NT2/D1 (cell line): ENCODE measurements around the gene TRIM25.

ENCODE experiments used
- DNase-seq: peaks from one replicate; pipeline ENCODE4 v3.0.0-alpha.2; 2011; ENCODE audit warnings: low read depth, low spot score
- H3K27me3 ChIP-seq: 2 replicates; pipeline ENCODE4 v1.6.0; 2011; ENCODE audit warnings: mild to moderate bottlenecking; ENCODE audit not compliant: insufficient read length, insufficient read depth
- H3K36me3 ChIP-seq: 2 replicates; pipeline ENCODE4 v1.6.1; 2011; ENCODE audit warnings: mild to moderate bottlenecking, low read length, mixed read lengths; ENCODE audit not compliant: insufficient read depth, insufficient read length
- H3K4me1 ChIP-seq: 2 replicates; pipeline ENCODE4 v1.5.1; 2011; ENCODE audit not compliant: insufficient read depth, insufficient read length
- H3K4me3 ChIP-seq: 2 replicates; pipeline ENCODE4 v1.5.1; 2011; ENCODE audit warnings: low read depth; ENCODE audit not compliant: insufficient read length
- H3K9ac ChIP-seq: 2 replicates; pipeline ENCODE4 v1.6.0; 2011; ENCODE audit warnings: low read depth; ENCODE audit not compliant: insufficient read length
- H3K9me3 ChIP-seq: 2 replicates; pipeline ENCODE4 v1.5.1; 2011; ENCODE audit warnings: mild to moderate bottlenecking, low read length; ENCODE audit not compliant: insufficient read depth
- SUZ12 ChIP-seq: IDR thresholded peaks from 2 replicates; pipeline ENCODE4 v1.6.1; 2011; ENCODE audit not compliant: insufficient read length, insufficient read depth; ENCODE audit errors: extremely low read depth
- YY1 ChIP-seq: IDR thresholded peaks from 2 replicates; pipeline ENCODE4 v1.6.1; 2011; ENCODE audit not compliant: insufficient read length, insufficient read depth
- ZNF274 ChIP-seq: IDR thresholded peaks from 2 replicates; pipeline ENCODE4 v1.6.1; 2011; ENCODE audit warnings: mild to moderate bottlenecking, low read depth, low read length

The TRIM25 gene

GRCh38 chr17:56884483-56885311 lies 29.2 kb downstream of the TRIM25 start:
- Histone ChIP-seq H3K27me3 (no peaks in the 10 kb centered on the region), H3K36me3 (no peaks in the 10 kb centered on the region), H3K9ac (no peak overlapping the region), H3K4me1 (no peaks in the 10 kb centered on the region), H3K4me3 (no peak overlapping the region), H3K9me3 (peaks cover 30% of the 10 kb centered on the region; the same call in 1 of the 2 replicates)
- no peak for DNase-seq
- TF ChIP-seq YY1 (no peak), SUZ12 (no peak), ZNF274 (no peak)

- Histone ChIP-seq H3K4me3 (no peak overlapping the region), H3K9ac (no peak overlapping the region), H3K4me1 (no peaks in the 10 kb centered on the region), H3K9me3 (peaks cover 24% of the 10 kb centered on the region; the same call in 1 of the 2 replicates), H3K36me3 (no peaks in the 10 kb centered on the region), H3K27me3 (no peaks in the 10 kb centered on the region)
- no peak for TF ChIP-seq YY1
- TF ChIP-seq SUZ12, result no peak
- TF ChIP-seq ZNF274, result no peak
- no peak for DNase-seq
Measured at GRCh38 chr17:56883616-56884015, 30.2 kb downstream of the TRIM25 start.

DNA sequence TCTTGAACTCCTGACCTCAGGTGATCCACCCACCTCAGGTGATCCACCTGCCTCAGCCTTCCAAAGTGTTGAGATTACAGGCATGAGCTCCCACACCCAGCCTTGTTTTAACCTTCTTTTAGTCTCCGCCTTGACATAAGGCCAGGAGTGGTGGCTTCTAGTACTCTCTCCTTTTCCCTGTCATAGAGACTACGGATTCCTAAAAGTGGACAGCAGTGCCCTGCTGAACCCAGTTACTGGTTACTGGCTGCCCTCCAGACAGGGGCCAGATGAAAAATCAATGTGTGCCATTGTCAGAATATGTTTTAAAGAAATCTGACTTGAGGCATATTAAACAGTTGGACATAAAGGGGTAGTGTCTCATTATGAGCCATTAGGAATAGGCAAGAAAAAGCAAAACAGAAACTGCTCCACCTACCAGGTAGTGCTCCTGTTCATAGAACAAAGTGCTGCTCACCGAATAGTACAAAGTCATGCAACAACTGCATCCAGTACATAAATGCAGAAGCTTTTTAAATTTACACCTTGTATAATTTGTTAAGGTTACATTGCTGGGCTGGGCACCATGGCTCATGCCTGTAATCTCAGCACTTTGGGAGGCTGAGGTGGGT lies 32.1 kb downstream of the TRIM25 start:
- Histone ChIP-seq H3K9me3 (peaks cover 6% of the 10 kb centered on the region; the same call in 1 of the 2 replicates), H3K9ac (no peak overlapping the region), H3K4me3 (no peak overlapping the region), H3K27me3 (no peaks in the 10 kb centered on the region), H3K36me3 (no peaks in the 10 kb centered on the region), H3K4me1 (no peaks in the 10 kb centered on the region)
- DNase-seq, result no peak
- TF ChIP-seq SUZ12 (no peak), YY1 (no peak), ZNF274 (no peak)

DNA sequence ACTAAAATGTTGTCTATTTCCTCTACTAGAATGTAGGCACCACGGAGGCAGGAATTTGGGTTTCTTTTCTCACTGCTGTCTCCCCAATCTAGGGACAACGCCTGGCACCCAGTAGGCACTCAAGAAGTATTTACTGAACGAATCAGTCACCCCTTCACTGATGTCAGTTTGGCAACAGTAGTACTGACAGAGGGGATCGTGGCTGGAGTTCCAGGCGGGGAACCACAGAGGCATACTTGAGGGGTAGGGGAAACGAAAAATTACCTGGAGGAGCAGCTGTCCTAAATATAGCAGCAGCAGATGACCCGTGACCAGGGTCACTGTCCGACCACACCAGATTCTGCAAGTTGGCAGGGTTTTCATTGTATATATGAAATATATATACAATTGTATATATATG lies 33.3 kb downstream of the TRIM25 start:
- DNase-seq, result no peak
- no peak overlapping the region for H3K4me3 ChIP-seq
- TF ChIP-seq ZNF274, result no peak
- H3K36me3 ChIP-seq, result no peaks in the 10 kb centered on the region
- H3K4me1 ChIP-seq, result no peaks in the 10 kb centered on the region
- H3K27me3 ChIP-seq, result no peaks in the 10 kb centered on the region
- no peaks in the 10 kb centered on the region for H3K9me3 ChIP-seq
- no peak overlapping the region for H3K9ac ChIP-seq

- no peak overlapping the region for H3K4me3 ChIP-seq
- no peaks in the 10 kb centered on the region for H3K36me3 ChIP-seq
- no peaks in the 10 kb centered on the region for H3K9me3 ChIP-seq
- no peak for DNase-seq
- H3K9ac ChIP-seq, result no peak overlapping the region
- no peaks in the 10 kb centered on the region for H3K4me1 ChIP-seq
- TF ChIP-seq SUZ12 (no peak), YY1 (no peak), ZNF274 (no peak)
- H3K27me3 ChIP-seq, result no peaks in the 10 kb centered on the region
Measured at GRCh38 chr17:56880133-56880532, 33.7 kb downstream of the TRIM25 start.

- no peak overlapping the region for H3K9ac ChIP-seq
- no peak for TF ChIP-seq ZNF274
- no peak for TF ChIP-seq YY1
- TF ChIP-seq SUZ12, result no peak
- no peak overlapping the region for H3K4me3 ChIP-seq
- H3K36me3 ChIP-seq, result no peaks in the 10 kb centered on the region
- H3K27me3 ChIP-seq, result no peaks in the 10 kb centered on the region
- no peaks in the 10 kb centered on the region for H3K4me1 ChIP-seq
- DNase-seq, result no peak
- no peaks in the 10 kb centered on the region for H3K9me3 ChIP-seq
Measured at GRCh38 chr17:56879280-56879679, 34.6 kb downstream of the TRIM25 start.

GRCh38 chr17:56876766-56877179 lies 37.1 kb downstream of the TRIM25 start:
- no peaks in the 10 kb centered on the region for H3K36me3 ChIP-seq
- no peak overlapping the region for H3K9ac ChIP-seq
- no peaks in the 10 kb centered on the region for H3K27me3 ChIP-seq
- TF ChIP-seq YY1 (no peak), SUZ12 (no peak), ZNF274 (no peak)
- H3K4me3 ChIP-seq, result no peak overlapping the region
- DNase-seq, result no peak
- H3K9me3 ChIP-seq, result no peaks in the 10 kb centered on the region
- H3K4me1 ChIP-seq, result no peaks in the 10 kb centered on the region
